Fibroblast of skin of left biceps (primary cell): ENCODE results near the gene SLC25A12.

ENCODE experiments used
- DNase-seq, 2 experiments: peaks; one replicate each; pipeline ENCODE4 v3.0.0-alpha.2; 2013; ENCODE audit warnings: low read depth in 2 of 2

SLC25A12 gene

GRCh38 chr2:171883275-171883893 lies 10.7 kb downstream of the SLC25A12 start:
- no peak for DNase-seq

- no peak for DNase-seq
Measured at GRCh38 chr2:171882089-171882769, 11.8 kb downstream of the SLC25A12 start.

GRCh38 chr2:171880774-171881173 lies 13.3 kb downstream of the SLC25A12 start:
- DNase-seq = no peak

- DNase-seq = no peak
Measured at GRCh38 chr2:171879865-171880264, 14.2 kb downstream of the SLC25A12 start.

GRCh38 chr2:171878481-171878993 lies 15.5 kb downstream of the SLC25A12 start:
- peak in 1 of 2 experiments; percentile 12 for DNase-seq

- no peak for DNase-seq
Measured at GRCh38 chr2:171874963-171875362, 19.1 kb downstream of the SLC25A12 start.

GRCh38 chr2:171874517-171874916 lies 19.5 kb downstream of the SLC25A12 start:
- no peak for DNase-seq

- DNase-seq = no peak
Measured at GRCh38 chr2:171864357-171864985, 29.6 kb downstream of the SLC25A12 start.

GRCh38 chr2:171862501-171862900 lies 31.5 kb downstream of the SLC25A12 start:
- no peak for DNase-seq

- DNase-seq = no peak
Measured at GRCh38 chr2:171858397-171858958, 35.6 kb downstream of the SLC25A12 start.

GRCh38 chr2:171855401-171855800 lies 38.6 kb downstream of the SLC25A12 start:
- DNase-seq = peak in 1 of 2 experiments; percentile 24

- DNase-seq = no peak
Measured at GRCh38 chr2:171852366-171852888, 41.6 kb downstream of the SLC25A12 start.

GRCh38 chr2:171847627-171848026 lies 46.4 kb downstream of the SLC25A12 start:
- DNase-seq = no peak

- DNase-seq = no peak
Measured at GRCh38 chr2:171846894-171847293, 47.1 kb downstream of the SLC25A12 start.

- no peak for DNase-seq
Measured at GRCh38 chr2:171841996-171842395, 52.0 kb downstream of the SLC25A12 start.

GRCh38 chr2:171837736-171838135 lies 56.3 kb downstream of the SLC25A12 start:
- no peak for DNase-seq

- DNase-seq = peak; percentile 29 to 42
Measured at GRCh38 chr2:171836146-171836910, 57.7 kb downstream of the SLC25A12 start.

- DNase-seq = peak in 1 of 2 experiments; percentile 6
Measured at GRCh38 chr2:171835386-171835785, 58.7 kb downstream of the SLC25A12 start.

GRCh38 chr2:171834286-171834685 lies 59.8 kb downstream of the SLC25A12 start:
- DNase-seq = no peak

GRCh38 chr2:171832489-171832888 lies 61.6 kb downstream of the SLC25A12 start:
- DNase-seq = no peak

- no peak for DNase-seq
Measured at GRCh38 chr2:171830039-171830438, 64.0 kb downstream of the SLC25A12 start.
